Amniotic stem cell (primary cell): Measurements from ENCODE around the gene SLC9A9.

Experiments used
- DNase-seq: peaks from one replicate; lab custom pipeline; 2025; lab: John Stamatoyannopoulos, UW

Gene SLC9A9

DNA sequence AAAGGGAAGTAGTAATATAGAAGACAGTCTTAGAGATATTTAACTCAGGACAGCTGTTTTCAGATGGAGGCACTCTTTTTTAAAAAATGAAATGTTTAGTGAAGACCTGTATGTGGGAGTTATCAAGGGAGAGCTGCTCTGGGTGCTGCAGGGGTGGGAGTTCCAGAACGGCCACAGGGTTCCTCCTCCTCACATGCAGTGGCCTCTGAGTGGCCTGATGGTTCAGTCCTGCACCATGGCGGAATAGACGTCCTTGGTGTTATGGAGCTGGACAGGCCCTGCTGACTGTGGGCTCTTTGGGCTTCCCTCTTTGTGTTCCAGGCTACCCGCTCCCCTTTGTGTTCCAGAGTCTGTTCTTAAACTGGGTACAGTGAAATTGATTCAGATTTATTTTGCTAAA, 602.6 kb downstream of the SLC9A9 start:
- DNase-seq, result no peak

DNA sequence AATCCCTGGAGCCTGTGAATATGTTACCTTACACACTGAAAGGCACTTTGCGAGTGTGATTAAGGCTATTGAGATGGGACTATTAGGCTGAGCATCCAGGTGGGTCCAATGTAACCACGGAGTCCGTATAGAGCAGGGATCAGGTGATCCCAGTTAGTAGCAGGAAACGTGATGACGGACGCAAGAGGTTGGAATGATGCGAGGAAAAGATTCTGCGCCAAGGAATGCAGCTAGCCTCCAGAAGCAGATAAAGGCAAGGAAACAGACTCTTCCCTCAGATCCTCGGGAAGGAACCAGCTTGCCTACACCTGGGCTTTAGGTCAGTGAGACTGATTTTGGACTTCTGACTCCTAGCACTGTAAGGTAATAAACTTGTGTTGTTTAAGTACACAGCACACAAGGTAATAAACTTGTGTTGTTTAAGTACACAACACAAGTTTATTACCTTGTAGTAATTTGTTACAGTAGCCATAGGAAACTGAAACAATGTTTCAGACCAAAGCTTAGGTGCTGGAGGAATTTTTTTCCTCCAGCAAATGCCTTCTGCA, 603.7 kb downstream of the SLC9A9 start:
- DNase-seq, result no peak

GRCh38 chr3:143243686-143244085, 604.6 kb downstream of the SLC9A9 start:
- no peak for DNase-seq

GRCh38 chr3:143242691-143243090, 605.6 kb downstream of the SLC9A9 start:
- no peak for DNase-seq

GRCh38 chr3:143242101-143242500, 606.2 kb downstream of the SLC9A9 start:
- no peak for DNase-seq

DNA sequence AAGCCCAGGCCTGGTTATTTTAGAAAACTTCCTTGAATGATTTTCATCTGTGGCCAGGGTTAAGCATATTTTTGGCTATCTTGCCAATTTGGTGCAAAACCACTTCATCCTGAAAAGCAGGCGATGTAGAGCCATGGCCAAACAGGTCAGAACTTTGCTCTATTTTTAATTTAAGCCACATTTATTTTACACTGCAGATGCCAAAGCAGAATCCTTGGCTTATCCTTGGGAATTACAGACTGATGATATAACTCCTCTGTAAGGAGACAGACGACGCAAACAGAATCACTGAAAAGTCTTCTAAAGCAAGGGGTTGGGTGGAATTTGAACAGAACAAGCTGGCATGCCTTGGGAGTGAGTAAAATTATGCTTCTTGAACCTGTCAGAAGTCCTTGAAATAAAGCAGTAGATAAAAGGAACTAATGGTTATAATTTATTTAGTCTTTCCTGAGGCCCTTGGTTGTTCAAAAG, 606.8 kb downstream of the SLC9A9 start:
- no peak for DNase-seq

GRCh38 chr3:143240886-143241285, 607.4 kb downstream of the SLC9A9 start:
- no peak for DNase-seq

- no peak for DNase-seq
Measured at GRCh38 chr3:143239031-143239430, 609.2 kb downstream of the SLC9A9 start.

DNA sequence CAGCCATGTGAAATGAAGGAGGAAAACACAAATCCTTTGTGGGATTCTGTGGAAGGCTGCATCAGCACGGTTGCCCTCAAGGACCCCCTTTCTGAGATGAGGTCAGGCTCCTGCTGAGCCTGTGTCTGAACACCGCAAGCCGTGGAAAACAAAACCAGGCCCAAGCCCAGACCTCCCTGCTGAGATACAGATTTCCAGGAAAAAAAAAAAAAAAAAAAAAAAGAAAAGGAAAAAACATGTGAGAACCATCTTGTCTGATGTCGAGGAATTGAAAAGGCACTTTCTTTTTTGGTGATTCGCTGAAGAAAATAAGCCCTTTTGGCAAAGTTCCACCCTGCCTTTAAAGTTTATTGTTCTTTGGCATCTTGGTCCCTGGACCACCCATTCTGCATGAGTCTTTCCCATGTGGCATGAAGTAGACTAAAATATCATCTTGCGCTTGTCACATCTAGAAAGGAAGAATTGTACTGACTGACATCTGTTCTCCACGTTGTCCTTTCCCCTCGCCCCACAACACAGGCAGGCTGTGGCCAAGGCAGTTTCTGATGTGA, 611.1 kb downstream of the SLC9A9 start:
- DNase-seq, result no peak

DNA sequence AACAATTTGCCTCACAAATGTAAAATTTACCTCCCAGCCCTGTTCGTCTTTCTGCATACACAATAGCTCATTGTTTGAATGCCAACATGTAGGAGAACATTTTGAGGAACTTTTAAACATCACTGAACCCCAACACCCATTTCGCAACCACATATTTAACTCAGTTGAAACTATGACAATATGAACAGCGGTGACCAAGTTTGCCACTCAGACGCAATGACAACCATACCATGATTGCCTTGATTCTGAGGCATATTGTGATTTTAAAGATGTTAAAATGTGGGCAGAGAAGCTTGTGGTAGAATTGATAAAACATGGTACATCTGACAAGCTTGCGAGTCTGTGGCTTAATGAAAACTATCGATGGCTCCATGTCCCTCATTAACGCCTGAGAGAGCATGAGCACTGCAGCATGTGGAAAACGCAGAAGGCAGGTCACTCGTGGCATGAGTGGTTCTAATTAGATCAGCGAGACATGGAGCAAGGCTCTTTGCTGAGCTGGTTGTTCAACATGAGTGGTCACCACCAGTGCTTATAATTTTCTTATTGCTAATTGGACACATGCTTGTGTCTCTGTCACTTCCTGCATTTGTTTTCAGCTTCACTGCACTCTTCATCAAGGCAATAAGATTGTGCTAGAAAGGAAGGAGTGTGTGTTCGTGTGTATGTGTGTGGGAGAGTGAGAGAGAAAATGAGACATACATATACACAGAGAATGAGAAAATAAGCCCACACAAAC, 611.9 kb downstream of the SLC9A9 start:
- no peak for DNase-seq

DNA sequence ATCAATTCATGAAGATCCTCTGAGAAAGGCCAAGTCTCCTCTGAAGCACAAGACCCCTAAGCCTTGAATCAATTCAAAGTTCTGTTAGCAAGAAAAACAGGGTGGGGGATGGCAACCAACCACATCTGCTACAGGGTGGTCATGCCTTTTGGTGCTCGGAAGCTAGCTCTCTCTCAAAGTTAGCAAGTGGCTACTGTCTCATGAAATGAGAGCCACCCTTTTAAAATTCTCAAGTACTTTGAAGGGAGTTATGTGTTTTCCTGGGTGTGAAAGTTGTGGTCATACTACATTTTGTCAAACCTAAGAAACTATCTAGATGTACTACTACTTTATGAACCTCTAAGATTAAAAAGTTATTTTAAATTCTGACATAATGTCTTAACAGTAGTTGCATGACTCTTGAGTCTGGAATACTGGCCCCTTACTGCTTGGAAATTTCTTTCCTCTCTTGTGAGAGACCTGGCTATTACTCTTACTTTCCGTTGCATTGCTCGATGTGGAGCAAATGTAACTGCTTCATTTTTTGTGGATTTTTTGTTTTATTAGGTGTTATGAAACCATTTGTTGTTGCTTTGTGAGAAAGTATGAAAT, 612.6 kb downstream of the SLC9A9 start:
- no peak for DNase-seq

DNA sequence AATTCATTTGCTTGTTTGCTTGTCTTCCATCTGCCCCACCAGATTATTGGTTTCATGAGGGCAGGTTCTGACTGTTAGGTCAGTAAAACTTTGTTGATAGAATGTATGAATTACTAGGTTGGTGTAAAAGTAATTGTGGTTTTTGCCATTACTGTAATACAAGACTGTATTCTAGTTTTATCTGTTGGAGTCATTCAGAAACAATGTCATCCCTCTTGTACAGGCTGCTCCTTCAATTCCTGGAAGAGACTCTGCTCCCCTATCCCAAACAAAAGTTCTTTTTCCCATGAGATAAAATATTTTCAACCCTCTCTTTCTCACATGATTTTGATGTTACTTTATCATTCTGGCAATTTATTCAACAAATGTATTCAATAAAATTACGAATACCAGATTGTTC, 613.7 kb downstream of the SLC9A9 start:
- no peak for DNase-seq

GRCh38 chr3:143232981-143233380, 615.3 kb downstream of the SLC9A9 start:
- DNase-seq, result no peak

- DNase-seq, result no peak
Measured at GRCh38 chr3:143228405-143228804, 619.9 kb downstream of the SLC9A9 start.

DNA sequence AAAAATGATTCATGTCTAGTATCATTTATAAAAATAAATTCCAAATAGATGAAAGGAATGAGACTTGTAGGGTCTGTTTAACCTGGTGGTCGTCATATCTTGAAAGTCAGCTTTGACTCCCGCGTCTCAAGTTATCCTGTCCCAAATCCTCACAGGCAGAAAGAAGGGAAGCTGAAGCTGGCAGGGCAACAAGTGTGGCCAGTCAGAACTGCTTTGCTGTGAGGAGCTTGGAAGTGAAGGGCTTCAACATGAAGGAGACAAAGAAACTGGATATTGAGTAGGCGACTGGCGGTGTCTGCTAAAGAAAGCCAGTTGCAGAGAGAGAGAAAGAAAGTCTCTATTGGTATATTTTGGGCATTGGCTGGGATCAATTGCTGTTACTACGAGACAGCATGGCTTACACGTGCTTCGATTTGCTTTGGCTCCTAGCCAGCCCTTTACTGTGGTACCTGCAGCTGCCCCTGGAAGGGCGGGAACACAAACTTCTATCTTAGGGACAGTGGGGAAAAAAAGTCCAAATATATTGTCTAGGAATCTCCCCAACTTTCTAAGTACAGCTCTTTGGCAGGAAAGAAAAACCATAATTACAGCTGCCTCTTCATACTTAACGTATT, 621.5 kb downstream of the SLC9A9 start:
- no peak for DNase-seq

GRCh38 chr3:143224716-143225115, 623.6 kb downstream of the SLC9A9 start:
- DNase-seq, result no peak

GRCh38 chr3:143222981-143223380, 625.3 kb downstream of the SLC9A9 start:
- no peak for DNase-seq

DNA sequence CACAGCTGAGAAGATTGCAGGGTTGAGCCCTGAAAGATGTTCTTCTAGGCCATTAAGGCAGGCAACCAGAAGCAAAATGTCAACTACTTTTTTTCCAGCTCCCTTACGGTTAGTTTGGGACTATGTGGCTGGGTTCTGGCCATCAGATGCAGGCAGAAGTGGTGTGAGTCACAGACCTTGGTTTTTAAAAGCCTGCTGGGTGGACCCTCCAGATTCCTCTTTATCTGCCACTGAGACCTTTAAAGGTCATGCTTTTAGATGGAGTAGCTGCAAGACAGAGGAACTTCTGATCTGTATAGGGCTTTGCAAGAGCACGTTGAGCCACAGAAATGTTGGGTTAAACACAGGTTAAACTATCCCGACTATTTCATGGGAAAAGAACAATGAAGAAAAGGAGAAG, 625.8 kb downstream of the SLC9A9 start:
- DNase-seq, result no peak

DNA sequence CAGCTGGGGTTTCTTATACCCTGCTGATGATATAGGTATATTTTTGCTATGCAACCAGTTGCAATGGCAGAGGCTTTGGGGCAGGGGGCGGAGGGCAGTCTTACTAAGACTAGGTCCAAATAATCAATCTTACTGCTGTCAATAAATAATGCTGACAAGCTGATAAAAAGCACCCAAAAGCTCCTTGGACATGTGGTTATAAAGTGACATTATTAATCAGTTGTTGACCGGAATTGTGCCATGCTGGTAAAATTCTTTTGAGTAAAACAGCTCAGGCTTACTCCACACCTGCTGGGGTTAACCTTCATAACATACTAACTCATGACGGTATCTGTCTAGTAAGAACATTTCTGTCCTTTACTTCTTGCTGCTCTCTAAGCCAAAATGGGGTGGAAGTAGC, 626.8 kb downstream of the SLC9A9 start:
- no peak for DNase-seq

DNA sequence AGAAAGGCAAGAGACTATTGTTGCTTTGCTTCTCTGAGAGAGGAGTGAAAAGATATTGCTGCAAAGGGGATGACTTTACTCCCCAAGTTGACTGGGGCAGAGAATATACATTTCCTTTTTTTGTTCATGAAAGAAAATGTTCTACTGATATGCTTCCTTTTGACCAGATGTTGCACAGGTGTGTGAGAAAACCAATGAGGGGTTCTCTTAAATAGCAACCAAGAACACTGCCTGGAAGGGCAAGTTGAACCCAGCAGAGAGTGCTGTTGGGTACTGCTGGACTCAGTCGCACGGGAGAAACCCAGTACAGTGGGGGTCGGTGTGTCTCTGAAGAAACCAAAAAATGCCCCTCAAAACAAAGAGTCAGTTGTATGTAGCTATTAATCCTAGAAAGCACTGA, 627.5 kb downstream of the SLC9A9 start:
- DNase-seq, result no peak

DNA sequence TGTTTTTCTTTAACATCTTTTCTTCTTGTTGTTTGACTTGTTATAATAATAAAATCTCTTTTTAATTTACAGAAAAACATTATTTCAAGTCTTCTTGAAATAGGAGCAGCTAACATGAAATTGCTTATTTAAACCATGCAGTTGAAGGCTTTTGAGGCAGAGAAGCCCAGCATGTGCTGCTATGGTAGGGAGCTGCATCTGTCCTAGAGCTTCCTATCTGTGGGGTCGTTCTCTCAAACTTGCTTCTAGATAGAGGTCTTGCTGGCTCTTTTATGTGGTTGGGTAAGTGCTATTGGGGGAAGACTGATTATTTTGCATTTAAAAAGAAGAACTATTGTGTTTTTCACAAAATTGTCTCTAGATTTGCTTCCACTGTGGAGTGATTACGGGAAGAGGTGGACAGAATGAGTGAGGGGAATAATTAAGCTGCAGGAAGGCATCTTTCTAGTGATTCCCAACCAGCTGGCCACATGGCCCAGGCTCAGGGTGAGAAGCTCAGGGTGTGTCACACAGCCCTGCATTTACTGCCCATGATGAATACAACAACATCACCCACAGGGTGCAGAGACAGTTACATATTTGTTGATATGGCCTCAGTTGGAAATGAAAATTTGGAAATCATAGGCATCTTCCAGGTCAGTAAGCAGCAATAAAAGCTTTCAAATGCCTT, 630.0 kb downstream of the SLC9A9 start:
- no peak for DNase-seq

- DNase-seq, result no peak
Measured at GRCh38 chr3:143217283-143217682, 631.0 kb downstream of the SLC9A9 start.
